ENCODE data around the gene DNAH17.

Gene DNAH17

DNA sequence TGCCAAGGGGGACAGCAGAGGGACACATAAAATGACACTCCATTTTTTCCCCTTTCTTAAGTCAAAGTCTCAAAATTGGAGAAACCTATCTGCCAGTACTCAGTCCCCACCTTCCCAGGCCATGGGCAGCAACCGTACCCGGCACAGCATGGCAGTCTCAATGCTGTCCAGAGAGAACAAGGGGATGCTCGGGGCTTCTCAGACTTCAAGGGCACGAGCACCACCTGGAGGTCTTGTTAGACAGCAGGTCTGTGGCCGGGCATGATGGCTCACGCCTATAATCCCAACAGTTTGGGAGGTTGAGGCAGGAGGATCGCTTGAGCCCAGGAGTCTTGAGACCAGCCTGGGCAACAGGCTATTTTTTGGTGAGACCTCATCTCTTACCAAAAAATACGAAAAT, 3.2 kb downstream of the DNAH17 start:
- peak in 1 of 2 donors; percentile 5 for DNase-seq

DNA sequence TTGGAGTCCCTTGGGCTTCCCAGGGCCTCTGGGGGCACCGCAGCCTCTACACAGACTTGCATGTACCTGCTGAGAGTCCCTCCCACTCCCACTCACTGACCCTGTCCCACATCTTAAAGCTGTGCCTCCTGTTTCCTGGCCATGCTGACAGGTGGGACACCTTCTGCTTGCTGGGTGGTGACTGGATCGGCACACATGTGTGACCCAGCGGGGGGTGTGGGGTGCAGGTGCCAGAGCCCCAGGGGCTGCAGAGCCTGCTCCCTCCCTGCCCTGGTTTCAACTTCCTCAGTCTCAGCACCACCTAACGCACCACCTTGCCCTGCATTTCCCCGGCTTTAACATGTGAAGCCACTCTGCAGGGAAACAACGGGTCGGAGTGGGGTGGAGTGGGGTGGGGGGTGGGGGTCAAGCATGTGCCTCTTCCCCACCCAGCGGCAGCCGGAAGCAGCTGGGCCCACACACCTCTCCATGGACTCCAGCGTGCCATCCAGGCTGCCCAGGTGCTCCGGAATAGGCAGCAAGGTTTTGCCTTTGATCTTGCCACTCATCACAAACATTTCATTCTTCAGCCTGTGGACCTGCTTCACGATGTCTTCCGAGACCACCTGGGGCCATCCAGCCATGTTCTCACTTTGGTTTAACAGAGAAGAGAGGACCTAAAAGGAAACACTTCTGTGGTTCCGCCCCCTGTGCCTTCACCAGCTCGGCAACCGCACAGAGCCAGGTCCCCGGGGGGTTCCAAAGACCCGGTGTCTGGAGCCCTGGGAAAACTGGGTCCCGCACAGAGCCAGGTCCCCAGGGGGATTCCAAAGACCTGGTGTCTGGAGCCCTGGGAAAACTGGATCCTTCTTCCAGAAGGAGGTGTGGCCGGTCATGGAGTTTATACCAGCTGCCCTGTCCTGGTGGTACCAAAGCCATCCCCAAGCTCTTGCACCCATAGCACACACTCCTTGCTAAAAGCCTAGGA, 4.7 kb downstream of the DNAH17 start:
- DNase-seq: peak in 1 of 2 donors; percentile 10

- DNase-seq: no peak
These were observed 5.9 kb downstream of the DNAH17 start for GRCh38 chr17:78571329-78571728.

GRCh38 chr17:78568494-78569115, 8.6 kb downstream of the DNAH17 start:
- peak in 1 of 2 donors; percentile 14 for DNase-seq

DNA sequence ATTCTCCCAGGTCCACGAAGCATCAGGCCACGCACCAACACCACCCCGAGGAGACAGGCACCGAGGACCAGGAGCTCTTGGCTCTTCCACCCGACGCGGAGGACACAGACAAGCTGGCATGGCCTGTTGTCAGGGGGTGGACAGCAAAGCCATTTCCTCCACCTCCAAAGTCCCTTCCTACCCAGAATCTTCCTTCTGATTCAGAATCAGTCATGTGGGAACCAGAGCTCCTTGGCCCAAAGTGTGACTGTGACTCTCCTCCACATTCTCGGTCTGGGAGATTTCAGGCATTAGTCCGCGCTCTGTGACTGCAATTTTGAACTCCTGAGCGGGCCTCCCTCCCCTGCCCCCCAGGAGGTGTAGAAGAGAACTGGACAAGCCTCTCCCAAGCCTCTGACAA, 9.2 kb downstream of the DNAH17 start:
- DNase-seq: no peak

DNA sequence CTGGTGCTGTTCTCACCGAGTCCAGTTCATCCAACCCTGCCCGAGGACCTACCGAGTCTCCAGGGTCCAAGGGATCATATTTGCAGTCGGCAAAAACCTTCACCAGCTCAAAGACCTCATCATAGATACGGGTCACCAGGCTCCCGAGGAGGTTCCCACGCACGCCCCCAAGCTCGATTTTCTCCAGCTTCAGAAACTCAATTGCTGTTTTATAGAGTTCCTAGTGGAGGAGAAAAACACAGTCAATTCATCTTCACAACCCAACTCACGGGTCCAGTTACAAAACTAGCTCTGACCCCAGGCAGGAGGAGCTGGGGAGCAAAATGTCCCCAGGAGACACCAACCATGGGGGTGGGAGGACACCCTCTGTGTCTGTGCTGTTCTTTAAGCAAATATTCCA, 10.2 kb downstream of the DNAH17 start:
- no peak for DNase-seq

GRCh38 chr17:78563189-78564145, 13.7 kb downstream of the DNAH17 start:
- no peak for DNase-seq

DNA sequence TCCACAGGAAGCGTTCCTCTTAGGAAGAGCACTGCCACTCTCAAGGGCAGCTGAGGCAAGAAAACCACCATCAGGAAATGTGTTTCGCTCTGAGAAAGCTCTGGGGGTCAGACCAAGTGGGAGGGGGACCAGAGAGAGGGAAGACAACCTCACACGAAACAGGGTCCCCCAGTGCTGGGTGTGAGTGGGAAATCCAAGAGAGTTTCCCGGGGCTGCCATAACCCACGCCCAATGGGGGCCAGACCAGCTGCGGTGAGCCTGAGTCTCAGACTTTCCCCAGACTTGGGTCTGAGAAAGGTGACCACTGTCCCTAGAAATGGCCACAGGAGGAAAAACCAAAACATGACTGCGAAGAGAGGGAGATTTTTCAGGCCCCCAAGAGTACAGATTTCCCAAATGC, 14.5 kb downstream of the DNAH17 start:
- DNase-seq: no peak

GRCh38 chr17:78561166-78561565, 16.0 kb downstream of the DNAH17 start:
- no peak for DNase-seq

DNA sequence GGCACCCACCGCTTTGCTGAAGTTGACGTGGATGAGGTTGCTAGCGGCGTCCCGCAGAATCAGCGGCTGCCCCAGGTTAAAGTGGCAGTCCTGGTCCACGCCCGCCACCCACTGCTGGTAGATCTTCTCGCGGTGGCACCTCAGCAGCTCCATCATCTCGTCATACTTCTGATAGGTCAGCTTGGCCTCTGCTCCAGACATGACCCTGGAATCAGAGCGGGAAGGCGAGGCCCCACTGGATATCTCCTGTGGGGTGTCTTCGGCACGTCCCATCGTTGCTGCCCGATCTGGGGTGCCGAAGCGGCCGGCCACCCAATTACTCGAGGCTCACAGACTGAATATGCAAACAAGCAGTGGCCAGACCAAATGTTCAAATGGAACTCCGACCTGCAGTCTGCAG, 16.5 kb downstream of the DNAH17 start:
- DNase-seq: no peak

DNA sequence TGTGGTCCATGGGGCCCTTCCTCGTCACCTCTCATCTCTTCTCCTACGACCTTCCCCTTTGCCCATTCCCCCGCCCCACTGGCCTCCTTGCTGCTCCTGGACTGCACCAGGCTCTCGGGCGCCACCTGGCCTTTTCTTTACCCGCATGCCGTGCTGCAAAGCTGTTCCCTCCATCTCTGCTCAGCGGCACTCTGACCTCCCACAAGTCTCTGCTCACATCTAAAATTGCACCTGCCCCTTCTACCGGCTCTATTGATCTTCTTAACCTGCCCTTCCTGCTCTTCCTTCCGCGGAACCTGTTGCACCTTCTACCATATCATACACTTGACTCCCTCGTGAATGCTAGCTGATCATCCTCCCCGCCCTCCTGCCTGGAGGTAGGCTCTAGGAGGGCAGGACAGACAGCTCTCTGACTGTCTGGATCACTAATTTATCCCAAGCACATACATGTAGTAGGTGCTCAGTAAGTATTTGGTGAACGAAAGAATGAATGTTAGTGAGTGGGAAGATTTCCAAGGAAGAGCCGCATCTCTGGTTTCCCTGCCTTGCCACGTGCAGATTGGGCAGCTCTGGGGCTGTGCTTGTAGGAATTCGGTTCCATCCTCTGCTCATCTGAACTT, 17.3 kb downstream of the DNAH17 start:
- DNase-seq: no peak

- no peak for DNase-seq
These were observed 18.2 kb downstream of the DNAH17 start for GRCh38 chr17:78558989-78559388.

GRCh38 chr17:78558181-78558850, 18.9 kb downstream of the DNAH17 start:
- peak in 1 of 2 donors; percentile 22 for DNase-seq

DNA sequence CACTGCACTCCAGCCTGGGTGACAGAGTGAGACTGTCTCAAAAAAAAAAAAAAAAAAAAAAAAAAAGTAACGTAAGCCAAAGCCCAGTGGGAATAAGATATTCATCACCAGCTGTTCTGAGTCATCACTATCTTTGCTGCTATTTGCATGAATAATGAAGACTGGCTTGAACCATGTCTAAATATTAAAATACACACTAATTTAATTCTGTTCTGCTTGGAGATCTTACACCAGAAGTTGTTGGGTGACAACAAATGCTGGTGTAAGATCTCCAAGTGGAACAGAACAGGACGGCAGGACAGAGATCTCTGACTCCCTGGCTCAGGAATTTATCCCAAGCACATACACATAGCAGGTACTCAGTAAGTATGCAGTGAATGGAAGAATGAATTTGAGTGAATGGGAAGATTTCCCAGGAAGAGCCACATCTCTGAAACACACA, 19.6 kb downstream of the DNAH17 start:
- DNase-seq: no peak

DNA sequence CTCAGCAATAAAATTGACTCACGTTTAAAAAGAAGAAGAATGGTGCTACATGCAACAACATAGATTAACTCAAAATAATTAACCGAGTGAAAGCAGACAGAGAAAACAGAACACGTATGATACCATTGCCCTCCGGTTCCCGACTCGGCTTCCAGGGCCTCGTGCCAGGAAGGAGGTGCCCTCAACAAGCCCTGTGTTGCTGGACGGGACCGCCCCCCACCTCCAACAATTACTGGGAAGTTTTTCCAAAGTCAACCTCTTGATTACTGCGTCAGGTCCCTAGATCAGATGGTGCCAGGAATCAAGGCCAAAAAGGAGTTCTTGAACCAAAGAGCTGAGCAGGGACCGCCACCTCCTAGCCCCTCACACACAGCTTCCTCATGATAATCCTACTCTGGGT, 20.4 kb downstream of the DNAH17 start:
- no peak for DNase-seq

GRCh38 chr17:78555746-78556401, 21.3 kb downstream of the DNAH17 start:
- DNase-seq: no peak

GRCh38 chr17:78550464-78550863, 26.7 kb downstream of the DNAH17 start:
- no peak for DNase-seq

DNA sequence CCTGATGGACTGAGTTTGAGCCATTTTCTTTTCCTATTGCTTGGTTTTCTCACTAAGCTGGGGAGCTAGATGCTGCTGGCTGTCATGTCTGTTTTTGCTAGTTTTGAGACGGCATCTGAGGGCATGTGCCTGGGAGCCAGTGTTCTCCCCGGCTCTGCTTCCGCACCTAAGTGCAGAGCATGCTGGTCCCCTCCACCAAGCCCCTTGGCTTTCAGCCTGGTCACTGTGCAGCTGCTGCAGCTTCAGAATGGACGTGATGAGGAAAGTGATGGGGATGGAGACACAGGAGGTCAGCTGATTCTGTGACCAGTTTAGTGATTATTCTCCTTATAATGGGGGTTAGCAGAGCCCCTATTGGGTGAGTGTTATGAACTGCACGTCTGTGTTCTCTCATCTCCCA, 28.5 kb downstream of the DNAH17 start:
- DNase-seq: no peak

DNA sequence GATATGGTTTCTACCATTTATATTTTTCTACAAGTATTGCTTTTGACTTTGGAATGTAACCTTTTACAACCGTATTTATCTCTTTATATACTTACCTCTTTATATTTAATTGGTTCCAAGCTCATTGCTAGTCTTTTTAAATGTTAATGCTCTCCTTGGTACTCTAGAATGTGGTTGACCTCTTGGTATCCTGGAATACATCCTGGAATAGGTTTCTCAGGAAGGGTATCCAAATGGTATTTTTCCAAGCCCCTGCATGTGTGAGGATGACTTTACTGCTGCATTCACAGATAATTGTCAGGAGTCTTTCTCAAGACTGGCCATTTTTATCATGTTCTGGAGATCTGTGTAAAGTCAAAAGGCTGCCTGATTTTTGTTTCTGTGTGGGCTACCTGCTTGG, 30.2 kb downstream of the DNAH17 start:
- no peak for DNase-seq

GRCh38 chr17:78546476-78546875, 30.7 kb downstream of the DNAH17 start:
- no peak for DNase-seq
